GM23338 (cell line): ENCODE measurements around the gene CDAN1. TPM values are rescaled to one million over a fixed set of nuclear protein-coding genes. Genes with fewer than 3 reads are reported as not detected.

Experiments used
- ATAC-seq: fragments of 200-7000 bp; cut with Tn5 transposase; 3 replicates; pipeline ENCODE4 v1.9.1; 2020
- DNase-seq: peaks from one replicate; pipeline ENCODE4 v3.0.0-alpha.2; 2015; ENCODE audit warnings: low spot score
- H2AFZ ChIP-seq: fragments of 200-600 bp; sonication (generic); 2 replicates; pipeline ENCODE4 v1.8.0; 2016; ENCODE audit warnings: antibody characterized with exemption, mild to moderate bottlenecking, moderate library complexity
- H3F3A ChIP-seq: fragments of 200-600 bp; sonication (generic); replicated peaks from 2 replicates; pipeline ENCODE4 v1.8.0; 2017; ENCODE audit warnings: antibody characterized with exemption, mixed run types, low read depth
- H3K27ac ChIP-seq: fragments of 200-600 bp; sonication (generic); 2 replicates; pipeline ENCODE4 v1.6.1; 2016; ENCODE audit warnings: low read depth
- H3K27me3 ChIP-seq: fragments of 200-600 bp; sonication (generic); 2 replicates; pipeline ENCODE4 v1.8.0; 2016; ENCODE audit warnings: mild to moderate bottlenecking, mixed run types, moderate library complexity; ENCODE audit not compliant: insufficient read depth
- H3K36me3 ChIP-seq: fragments of 200-600 bp; sonication (generic); 2 replicates; pipeline ENCODE4 v1.8.0; 2016; ENCODE audit warnings: mild to moderate bottlenecking; ENCODE audit not compliant: insufficient read depth
- H3K4me1 ChIP-seq: fragments of 200-600 bp; sonication (generic); 2 replicates; pipeline ENCODE4 v1.8.0; 2016; ENCODE audit warnings: mild to moderate bottlenecking, moderate library complexity; ENCODE audit not compliant: insufficient read depth
- H3K4me2 ChIP-seq: fragments of 200-600 bp; sonication (generic); 2 replicates; pipeline ENCODE4 v1.7.1; 2017; ENCODE audit warnings: mixed run types
- H3K4me3 ChIP-seq: fragments of 200-600 bp; sonication (generic); 2 replicates; pipeline ENCODE4 v1.6.1; 2016; ENCODE audit warnings: mixed run types
- H3K79me2 ChIP-seq: fragments of 200-600 bp; sonication (generic); replicated peaks from 2 replicates; pipeline ENCODE4 v1.8.0; 2017; ENCODE audit warnings: mild to moderate bottlenecking; ENCODE audit not compliant: insufficient read depth
- H3K9me2 ChIP-seq: fragments of 200-600 bp; sonication (generic); 2 replicates; pipeline ENCODE4 v1.8.0; 2017; ENCODE audit not compliant: insufficient read depth
- H4K20me1 ChIP-seq: fragments of 200-600 bp; sonication (generic); replicated peaks from 2 replicates; pipeline ENCODE4 v1.8.0; 2017; ENCODE audit warnings: mild to moderate bottlenecking; ENCODE audit not compliant: insufficient read depth
- H3K27ac Mint-ChIP-seq: 2 replicates; pipeline ENCODE4 v1.8.0; 2020; ENCODE audit warnings: inconsistent platforms, mild to moderate bottlenecking, moderate library complexity, mixed read lengths
- H3K27me3 Mint-ChIP-seq: 3 replicates; pipeline ENCODE4 v1.8.0; 2022; ENCODE audit warnings: low read depth, mild to moderate bottlenecking, moderate library complexity, mixed read lengths, inconsistent platforms; ENCODE audit not compliant: insufficient read depth, poor library complexity
- H3K36me3 Mint-ChIP-seq: 3 replicates; pipeline ENCODE4 v1.8.0; 2021; ENCODE audit warnings: low read depth, mild to moderate bottlenecking, inconsistent platforms, moderate library complexity, mixed read lengths
- H3K4me1 Mint-ChIP-seq: 3 replicates; pipeline ENCODE4 v1.8.0; 2020; ENCODE audit warnings: mild to moderate bottlenecking, inconsistent platforms, mixed read lengths
- H3K4me3 Mint-ChIP-seq: 3 replicates; pipeline ENCODE4 v1.8.0; 2021; ENCODE audit warnings: moderate library complexity, mild to moderate bottlenecking, inconsistent platforms, mixed read lengths
- H3K9me3 Mint-ChIP-seq: 3 replicates; pipeline ENCODE4 v1.8.0; 2020; ENCODE audit warnings: moderate library complexity, mild to moderate bottlenecking, inconsistent platforms, mixed read lengths
- CREB1 ChIP-seq: fragments of 250-450 bp; sonication (Bioruptor Pico); IDR thresholded peaks from 2 replicates; pipeline ENCODE4 v1.5.0; 2020; ENCODE audit warnings: low read depth, mild to moderate bottlenecking, moderate library complexity
- ETS1 ChIP-seq: IDR thresholded peaks from 2 replicates; pipeline ENCODE4 v1.6.1; 2016; ENCODE audit warnings: antibody characterized with exemption
- EZH2 ChIP-seq: fragments of 200-600 bp; sonication (generic); IDR thresholded peaks from one replicate; pipeline ENCODE4 v1.8.0; 2017; ENCODE audit warnings: antibody characterized with exemption, mild to moderate bottlenecking, low read depth; ENCODE audit not compliant: unreplicated experiment
- JUNB ChIP-seq: IDR thresholded peaks from one replicate; pipeline ENCODE4 v1.6.1; 2016; ENCODE audit warnings: antibody characterized with exemption; ENCODE audit not compliant: unreplicated experiment
- NANOG ChIP-seq: IDR thresholded peaks from 2 replicates; pipeline ENCODE4 v1.6.1; 2016; ENCODE audit warnings: antibody characterized with exemption, borderline replicate concordance
- STAT1 ChIP-seq: IDR thresholded peaks from one replicate; pipeline ENCODE4 v1.6.1; 2016; ENCODE audit warnings: antibody characterized with exemption; ENCODE audit not compliant: unreplicated experiment
- ZNF114 ChIP-seq: fragments of 250-450 bp; sonication (Bioruptor Pico); IDR thresholded peaks from 2 replicates; pipeline ENCODE4 v1.5.0; 2020; ENCODE audit warnings: mild to moderate bottlenecking, moderate library complexity
- ZNF331 ChIP-seq: fragments of 250-450 bp; sonication (Bioruptor Pico); IDR thresholded peaks from 2 replicates; pipeline ENCODE4 v1.5.0; 2020; ENCODE audit warnings: low read depth, mild to moderate bottlenecking, moderate library complexity
- ZNF462 ChIP-seq: fragments of 250-450 bp; sonication (Bioruptor Pico); IDR thresholded peaks from 2 replicates; pipeline ENCODE4 v1.5.0; 2020; ENCODE audit warnings: mild to moderate bottlenecking, moderate library complexity
- polyA plus RNA-seq: library from polyadenylated mRNA; unstranded; fragments of >200 nt; fragmentation: Nextera tagmentation; extraction: Ambion mirVana; gene quantifications from 2 replicates; pipeline ENCODE4 v1.2.1, GENCODE V29; 2016
- total RNA-seq: library from RNA; depleted of rRNA; stranded (reverse); fragments of >200 nt; shearing (Covaris generic); gene quantifications from 2 replicates; pipeline ENCODE4 v1.2.3, GENCODE V29; 2014
- TF ChIP-seq, protein P1 (sequence below), 2 experiments: fragments of 200-600 bp in 1 of 2; sonication (generic) in 1 of 2; conservative IDR thresholded peaks; 2 replicates each; pipeline versions ENCODE4 v1.5.1 to v1.6.1; 2016 to 2017; ENCODE audit warnings: antibody characterized with exemption in 2 of 2, low read depth in 2 of 2, mild to moderate bottlenecking in 2 of 2, moderate library complexity in 1 of 2
- TF ChIP-seq, protein P2 (sequence below): IDR thresholded peaks from one replicate; pipeline ENCODE4 v1.6.1; 2018; ENCODE audit warnings: antibody characterized with exemption; ENCODE audit not compliant: unreplicated experiment

Gene CDAN1
- total and polyA plus RNA-seq, 2 experiments from 2014 or later = 6.0 to 14.7 TPM

DNA sequence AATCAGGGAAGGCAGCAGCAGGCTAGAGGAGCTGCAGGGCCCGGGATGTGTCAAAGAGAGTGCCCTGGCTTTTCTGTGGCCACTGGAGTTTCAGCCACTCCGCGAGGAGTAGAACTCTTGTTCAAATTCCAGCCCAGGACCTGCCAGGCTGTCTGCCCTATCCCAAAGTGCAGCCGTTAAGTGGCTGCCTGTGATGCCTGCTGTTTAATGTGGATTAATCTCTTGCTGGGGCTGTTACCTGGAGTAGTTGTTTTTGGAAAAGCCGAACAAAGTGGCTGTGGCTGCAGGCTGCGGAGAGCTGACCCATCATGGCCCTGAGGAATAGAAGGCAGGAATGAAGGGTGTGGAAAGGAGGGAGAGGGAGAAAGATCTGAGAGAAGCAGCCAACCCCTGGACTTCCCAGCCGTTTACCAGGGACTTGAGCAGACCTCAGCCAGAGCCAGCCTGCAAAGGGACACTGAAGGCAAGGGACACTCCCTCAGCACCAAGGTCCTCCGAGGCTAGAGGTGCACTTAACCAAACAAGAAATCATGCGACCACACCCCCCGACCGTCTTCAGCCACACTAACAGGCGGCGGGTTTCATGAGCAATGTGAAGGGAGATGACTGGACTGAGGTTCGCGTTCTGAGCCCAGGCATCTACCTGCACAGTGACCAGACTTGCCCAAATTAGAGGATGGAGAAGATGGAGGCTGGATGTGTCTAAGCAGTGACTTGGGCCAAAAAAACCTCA lies 4.7 kb downstream of the CDAN1 start:
- Histone ChIP-seq H3K27ac (no peak overlapping the region), H3K4me3 (no peak overlapping the region), H3F3A (0 out of 2 replicates have a peak, but pooled peaks cover 4% of the 10 kb centered on the region), H2AFZ (no peak overlapping the region), H3K4me2 (no peak overlapping the region), H3K36me3 (peaks cover 19% of the 10 kb centered on the region), H4K20me1 (no peaks in the 10 kb centered on the region; the same call in none of the 2 replicates), H3K27me3 (no peaks in the 10 kb centered on the region), H3K79me2 (0 out of 2 replicates have a peak, but pooled peaks cover 3% of the 10 kb centered on the region), H3K4me1 (peaks cover 6% of the 10 kb centered on the region; the same call in 1 of the 2 replicates), H3K9me2 (no peaks in the 10 kb centered on the region)
- Mint-ChIP-seq H3K4me1 (peaks cover 27% of the 10 kb centered on the region), H3K27ac (no peak overlapping the region), H3K4me3 (no peak overlapping the region; the same call in 2 of the 3 replicates), H3K27me3 (peaks cover 6% of the 10 kb centered on the region), H3K9me3 (no peaks in the 10 kb centered on the region), H3K36me3 (peaks cover 59% of the 10 kb centered on the region)
- DNase-seq (no peak), ATAC-seq (no peak)
- TF ChIP-seq EZH2 = no peak
- no peak for TF ChIP-seq ZNF331 (CRISPR knock-in tag)
- TF ChIP-seq ZNF114 (CRISPR knock-in tag) = no peak
- no peak for TF ChIP-seq ETS1
- TF ChIP-seq, protein P1, sequence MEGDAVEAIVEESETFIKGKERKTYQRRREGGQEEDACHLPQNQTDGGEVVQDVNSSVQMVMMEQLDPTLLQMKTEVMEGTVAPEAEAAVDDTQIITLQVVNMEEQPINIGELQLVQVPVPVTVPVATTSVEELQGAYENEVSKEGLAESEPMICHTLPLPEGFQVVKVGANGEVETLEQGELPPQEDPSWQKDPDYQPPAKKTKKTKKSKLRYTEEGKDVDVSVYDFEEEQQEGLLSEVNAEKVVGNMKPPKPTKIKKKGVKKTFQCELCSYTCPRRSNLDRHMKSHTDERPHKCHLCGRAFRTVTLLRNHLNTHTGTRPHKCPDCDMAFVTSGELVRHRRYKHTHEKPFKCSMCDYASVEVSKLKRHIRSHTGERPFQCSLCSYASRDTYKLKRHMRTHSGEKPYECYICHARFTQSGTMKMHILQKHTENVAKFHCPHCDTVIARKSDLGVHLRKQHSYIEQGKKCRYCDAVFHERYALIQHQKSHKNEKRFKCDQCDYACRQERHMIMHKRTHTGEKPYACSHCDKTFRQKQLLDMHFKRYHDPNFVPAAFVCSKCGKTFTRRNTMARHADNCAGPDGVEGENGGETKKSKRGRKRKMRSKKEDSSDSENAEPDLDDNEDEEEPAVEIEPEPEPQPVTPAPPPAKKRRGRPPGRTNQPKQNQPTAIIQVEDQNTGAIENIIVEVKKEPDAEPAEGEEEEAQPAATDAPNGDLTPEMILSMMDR (conservative IDR thresholded peaks at IDR 0.05; ENCODE audit: low read depth in 2 of 2) = no peak
- TF ChIP-seq STAT1 = no peak
- TF ChIP-seq, protein P2, sequence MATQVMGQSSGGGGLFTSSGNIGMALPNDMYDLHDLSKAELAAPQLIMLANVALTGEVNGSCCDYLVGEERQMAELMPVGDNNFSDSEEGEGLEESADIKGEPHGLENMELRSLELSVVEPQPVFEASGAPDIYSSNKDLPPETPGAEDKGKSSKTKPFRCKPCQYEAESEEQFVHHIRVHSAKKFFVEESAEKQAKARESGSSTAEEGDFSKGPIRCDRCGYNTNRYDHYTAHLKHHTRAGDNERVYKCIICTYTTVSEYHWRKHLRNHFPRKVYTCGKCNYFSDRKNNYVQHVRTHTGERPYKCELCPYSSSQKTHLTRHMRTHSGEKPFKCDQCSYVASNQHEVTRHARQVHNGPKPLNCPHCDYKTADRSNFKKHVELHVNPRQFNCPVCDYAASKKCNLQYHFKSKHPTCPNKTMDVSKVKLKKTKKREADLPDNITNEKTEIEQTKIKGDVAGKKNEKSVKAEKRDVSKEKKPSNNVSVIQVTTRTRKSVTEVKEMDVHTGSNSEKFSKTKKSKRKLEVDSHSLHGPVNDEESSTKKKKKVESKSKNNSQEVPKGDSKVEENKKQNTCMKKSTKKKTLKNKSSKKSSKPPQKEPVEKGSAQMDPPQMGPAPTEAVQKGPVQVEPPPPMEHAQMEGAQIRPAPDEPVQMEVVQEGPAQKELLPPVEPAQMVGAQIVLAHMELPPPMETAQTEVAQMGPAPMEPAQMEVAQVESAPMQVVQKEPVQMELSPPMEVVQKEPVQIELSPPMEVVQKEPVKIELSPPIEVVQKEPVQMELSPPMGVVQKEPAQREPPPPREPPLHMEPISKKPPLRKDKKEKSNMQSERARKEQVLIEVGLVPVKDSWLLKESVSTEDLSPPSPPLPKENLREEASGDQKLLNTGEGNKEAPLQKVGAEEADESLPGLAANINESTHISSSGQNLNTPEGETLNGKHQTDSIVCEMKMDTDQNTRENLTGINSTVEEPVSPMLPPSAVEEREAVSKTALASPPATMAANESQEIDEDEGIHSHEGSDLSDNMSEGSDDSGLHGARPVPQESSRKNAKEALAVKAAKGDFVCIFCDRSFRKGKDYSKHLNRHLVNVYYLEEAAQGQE = no peak
- TF ChIP-seq ZNF462 (CRISPR knock-in tag) = no peak
- TF ChIP-seq CREB1 (CRISPR knock-in tag) = no peak
- no peak for TF ChIP-seq JUNB
- TF ChIP-seq NANOG = no peak
